Smooth muscle cell (in vitro differentiated cells): ENCODE results near the gene SMOC1. TPM values are rescaled to one million over a fixed set of nuclear protein-coding genes. Genes with fewer than 3 reads are reported as not detected.

Experiments used
- DNase-seq: peaks from one replicate; lab custom pipeline; 2025; ENCODE audit not compliant: unreplicated experiment; lab: John Stamatoyannopoulos, UW
- H2AFZ ChIP-seq: fragments of 200-600 bp; sonication (generic); 2 replicates; pipeline ENCODE4 v1.6.0; 2016; ENCODE audit warnings: antibody characterized with exemption, low read depth, mild to moderate bottlenecking
- H3F3A ChIP-seq: fragments of 200-600 bp; sonication (generic); 2 replicates; pipeline ENCODE4 v1.6.0; 2017; ENCODE audit warnings: antibody characterized with exemption, low read depth
- H3K27ac ChIP-seq: fragments of 200-600 bp; sonication (generic); 2 replicates; pipeline ENCODE4 v1.5.1; 2016; ENCODE audit warnings: low read depth, mild to moderate bottlenecking
- H3K27me3 ChIP-seq: fragments of 200-600 bp; sonication (generic); 2 replicates; pipeline ENCODE4 v1.6.1; 2016; ENCODE audit warnings: low read depth, mild to moderate bottlenecking
- H3K36me3 ChIP-seq: fragments of 200-600 bp; sonication (generic); 2 replicates; pipeline ENCODE4 v1.5.1; 2016; ENCODE audit warnings: low read depth
- H3K4me1 ChIP-seq: fragments of 200-600 bp; sonication (generic); 2 replicates; pipeline ENCODE4 v1.5.1; 2016; ENCODE audit warnings: low read depth
- H3K4me2 ChIP-seq: fragments of 200-600 bp; sonication (generic); 2 replicates; pipeline ENCODE4 v1.6.0; 2016; ENCODE audit warnings: mild to moderate bottlenecking
- H3K4me3 ChIP-seq: fragments of 200-600 bp; sonication (generic); 2 replicates; pipeline ENCODE4 v1.5.1; 2016; ENCODE audit warnings: mild to moderate bottlenecking
- H3K79me2 ChIP-seq: fragments of 200-600 bp; sonication (generic); 2 replicates; pipeline ENCODE4 v1.6.0; 2016; ENCODE audit warnings: low read depth, mild to moderate bottlenecking
- H3K9ac ChIP-seq: fragments of 200-600 bp; sonication (generic); 2 replicates; pipeline ENCODE4 v1.6.0; 2016; ENCODE audit warnings: low read depth
- H3K9me3 ChIP-seq: fragments of 200-600 bp; sonication (generic); replicated peaks from 2 replicates; pipeline ENCODE4 v1.5.1; 2016; ENCODE audit warnings: low read depth
- H4K20me1 ChIP-seq: fragments of 200-600 bp; sonication (generic); 2 replicates; pipeline ENCODE4 v1.6.0; 2016; ENCODE audit warnings: low read depth
- WGBS: methylation state at CpG from one replicate; pipeline ENCODE4 v1.1.7; 2016; ENCODE audit warnings: low lambda C conversion rate; 5-methylcytosine and 5-hydroxymethylcytosine counted together
- polyA plus RNA-seq: library from polyadenylated mRNA; unstranded; fragments of >200 nt; fragmentation: Nextera tagmentation; extraction: Ambion mirVana; gene quantifications from 2 replicates; pipeline ENCODE4 v1.2.1, GENCODE V29; 2016
- total RNA-seq: library from RNA; depleted of rRNA; stranded (reverse); fragments of >200 nt; gene quantifications from 2 replicates; pipeline ENCODE4 v1.2.3, GENCODE V29; 2014
- TF ChIP-seq, protein P1 (sequence below): fragments of 200-600 bp; sonication (generic); IDR thresholded peaks from 2 replicates; pipeline ENCODE4 v1.5.1; 2017; ENCODE audit warnings: borderline replicate concordance, mild to moderate bottlenecking, antibody characterized with exemption; ENCODE audit not compliant: insufficient read depth, poor library complexity, severe bottlenecking

SMOC1 gene
- total and polyA plus RNA-seq, 2 experiments from 2014 or later: 1.6 to 6.3 TPM

GRCh38 chr14:69876221-69876847 is 2.9 kb upstream of the SMOC1 start:
- WGBS: 71% methylated on average over 2 of the region's 2 CpGs
- TF ChIP-seq, protein P1, sequence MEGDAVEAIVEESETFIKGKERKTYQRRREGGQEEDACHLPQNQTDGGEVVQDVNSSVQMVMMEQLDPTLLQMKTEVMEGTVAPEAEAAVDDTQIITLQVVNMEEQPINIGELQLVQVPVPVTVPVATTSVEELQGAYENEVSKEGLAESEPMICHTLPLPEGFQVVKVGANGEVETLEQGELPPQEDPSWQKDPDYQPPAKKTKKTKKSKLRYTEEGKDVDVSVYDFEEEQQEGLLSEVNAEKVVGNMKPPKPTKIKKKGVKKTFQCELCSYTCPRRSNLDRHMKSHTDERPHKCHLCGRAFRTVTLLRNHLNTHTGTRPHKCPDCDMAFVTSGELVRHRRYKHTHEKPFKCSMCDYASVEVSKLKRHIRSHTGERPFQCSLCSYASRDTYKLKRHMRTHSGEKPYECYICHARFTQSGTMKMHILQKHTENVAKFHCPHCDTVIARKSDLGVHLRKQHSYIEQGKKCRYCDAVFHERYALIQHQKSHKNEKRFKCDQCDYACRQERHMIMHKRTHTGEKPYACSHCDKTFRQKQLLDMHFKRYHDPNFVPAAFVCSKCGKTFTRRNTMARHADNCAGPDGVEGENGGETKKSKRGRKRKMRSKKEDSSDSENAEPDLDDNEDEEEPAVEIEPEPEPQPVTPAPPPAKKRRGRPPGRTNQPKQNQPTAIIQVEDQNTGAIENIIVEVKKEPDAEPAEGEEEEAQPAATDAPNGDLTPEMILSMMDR: no peak

GRCh38 chr14:69876848-69877306 is 2.3 kb upstream of the SMOC1 start:
- no peak overlapping the region for H2AFZ ChIP-seq
- DNase-seq: no peak

More at GRCh38 chr14:69876221-69876847, 2.9 kb upstream of the SMOC1 start:
- Histone ChIP-seq H3K27me3 (peaks cover 38% of the 10 kb centered on the region), H3K4me2 (no peak overlapping the region), H3K36me3 (no peaks in the 10 kb centered on the region), H3K79me2 (no peaks in the 10 kb centered on the region), H3K4me3 (no peak overlapping the region), H2AFZ (no peak overlapping the region), H3K9ac (no peak overlapping the region), H3K27ac (no peak overlapping the region), H3F3A (peaks cover 3% of the 10 kb centered on the region), H3K9me3 (no peaks in the 10 kb centered on the region), H4K20me1 (no peaks in the 10 kb centered on the region), H3K4me1 (peaks cover under 1% of the 10 kb centered on the region)
- DNase-seq: no peak

DNA sequence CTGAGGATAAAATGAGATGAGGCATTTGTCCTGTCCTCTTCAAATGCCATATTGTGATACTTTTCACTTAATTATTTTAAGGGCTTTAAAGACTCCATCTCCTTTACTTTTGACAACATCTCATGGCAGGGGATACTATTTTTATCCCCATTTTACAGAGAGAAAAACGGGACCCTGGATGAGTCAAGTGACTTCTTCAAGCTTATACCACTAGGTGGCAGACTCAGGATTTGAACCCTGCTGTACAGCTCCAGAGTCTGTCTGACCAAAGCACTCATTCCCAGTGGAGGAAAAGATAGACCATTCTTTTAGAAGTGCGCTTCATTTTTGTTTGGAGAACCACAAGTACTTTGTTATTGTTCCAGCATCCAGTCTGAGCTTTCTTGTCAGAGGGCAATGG is 1.7 kb upstream of the SMOC1 start:
- H3K9me3 ChIP-seq: no peaks in the 10 kb centered on the region
- H2AFZ ChIP-seq: no peak overlapping the region
- peaks cover 3% of the 10 kb centered on the region for H3F3A ChIP-seq
- peaks cover 12% of the 10 kb centered on the region for H3K4me1 ChIP-seq
- no peak overlapping the region for H3K4me3 ChIP-seq
- H3K36me3 ChIP-seq: no peaks in the 10 kb centered on the region
- DNase-seq: no peak
- H3K4me2 ChIP-seq: no peak overlapping the region
- H3K27ac ChIP-seq: no peak overlapping the region
- 57% methylated on average over 2 of the region's 2 CpGs for WGBS
- TF ChIP-seq, protein P1: peak; percentile 37
- H3K79me2 ChIP-seq: no peaks in the 10 kb centered on the region
- H3K27me3 ChIP-seq: peaks cover 50% of the 10 kb centered on the region
- H3K9ac ChIP-seq: no peak overlapping the region
- H4K20me1 ChIP-seq: no peaks in the 10 kb centered on the region

More at GRCh38 chr14:69876848-69877306, 2.3 kb upstream of the SMOC1 start:
- H3K27me3 ChIP-seq: peaks cover 44% of the 10 kb centered on the region
- H4K20me1 ChIP-seq: no peaks in the 10 kb centered on the region
- H3K36me3 ChIP-seq: no peaks in the 10 kb centered on the region
- H3K9ac ChIP-seq: no peak overlapping the region
- H3K9me3 ChIP-seq: no peaks in the 10 kb centered on the region
- 94% methylated on average over 3 of the region's 3 CpGs for WGBS
- TF ChIP-seq, protein P1: no peak
- H3K79me2 ChIP-seq: no peaks in the 10 kb centered on the region
- peaks cover 3% of the 10 kb centered on the region for H3F3A ChIP-seq
- H3K27ac ChIP-seq: no peak overlapping the region
- no peak overlapping the region for H3K4me2 ChIP-seq
- H3K4me3 ChIP-seq: no peak overlapping the region
- peaks cover 6% of the 10 kb centered on the region for H3K4me1 ChIP-seq

- H3K4me2 ChIP-seq: no peak overlapping the region
- peaks cover 56% of the 10 kb centered on the region for H3K27me3 ChIP-seq
- H3K9me3 ChIP-seq: no peaks in the 10 kb centered on the region
- peaks cover 3% of the 10 kb centered on the region for H3F3A ChIP-seq
- H3K36me3 ChIP-seq: no peaks in the 10 kb centered on the region
- no peak for DNase-seq
- no peaks in the 10 kb centered on the region for H3K79me2 ChIP-seq
- H3K27ac ChIP-seq: no peak overlapping the region
- peaks cover 15% of the 10 kb centered on the region for H3K4me1 ChIP-seq
- no peak overlapping the region for H3K9ac ChIP-seq
- no peak overlapping the region for H3K4me3 ChIP-seq
- TF ChIP-seq, protein P1: no peak
- 94% methylated on average over 9 of the region's 9 CpGs for WGBS
- no peak overlapping the region for H2AFZ ChIP-seq
- H4K20me1 ChIP-seq: no peaks in the 10 kb centered on the region
Observed at GRCh38 chr14:69878251-69878650, 965 bp upstream of the SMOC1 start.
